Measurements from ENCODE around the gene CFAP77.

CFAP77 gene

DNA sequence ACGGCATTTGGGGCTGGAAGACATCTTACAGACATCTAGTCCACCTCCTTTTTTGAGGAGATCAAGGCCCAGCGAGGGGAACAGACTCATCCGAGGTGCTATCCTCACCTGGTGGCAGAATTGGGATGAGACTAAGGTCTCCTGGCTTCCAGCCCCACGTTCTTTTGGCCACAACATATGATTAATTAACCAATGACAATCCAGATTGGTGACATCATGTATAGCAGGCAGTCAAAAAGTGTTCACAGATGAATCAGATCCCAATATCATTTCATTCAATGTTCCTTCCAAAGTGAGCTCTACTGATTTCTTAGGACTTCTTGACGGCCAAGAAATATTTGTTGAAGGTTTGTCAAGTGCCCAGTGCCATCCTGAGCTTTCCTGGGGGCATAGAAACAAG lies 3.9 kb downstream of the CFAP77 start:
- TF ChIP-seq, protein P1, sequence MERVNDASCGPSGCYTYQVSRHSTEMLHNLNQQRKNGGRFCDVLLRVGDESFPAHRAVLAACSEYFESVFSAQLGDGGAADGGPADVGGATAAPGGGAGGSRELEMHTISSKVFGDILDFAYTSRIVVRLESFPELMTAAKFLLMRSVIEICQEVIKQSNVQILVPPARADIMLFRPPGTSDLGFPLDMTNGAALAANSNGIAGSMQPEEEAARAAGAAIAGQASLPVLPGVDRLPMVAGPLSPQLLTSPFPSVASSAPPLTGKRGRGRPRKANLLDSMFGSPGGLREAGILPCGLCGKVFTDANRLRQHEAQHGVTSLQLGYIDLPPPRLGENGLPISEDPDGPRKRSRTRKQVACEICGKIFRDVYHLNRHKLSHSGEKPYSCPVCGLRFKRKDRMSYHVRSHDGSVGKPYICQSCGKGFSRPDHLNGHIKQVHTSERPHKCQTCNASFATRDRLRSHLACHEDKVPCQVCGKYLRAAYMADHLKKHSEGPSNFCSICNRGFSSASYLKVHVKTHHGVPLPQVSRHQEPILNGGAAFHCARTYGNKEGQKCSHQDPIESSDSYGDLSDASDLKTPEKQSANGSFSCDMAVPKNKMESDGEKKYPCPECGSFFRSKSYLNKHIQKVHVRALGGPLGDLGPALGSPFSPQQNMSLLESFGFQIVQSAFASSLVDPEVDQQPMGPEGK (CRISPR knock-in tag; IDR thresholded peaks at IDR 0.05; ENCODE audit: borderline replicate concordance): no peak
- TF ChIP-seq ISL1 (CRISPR knock-in tag; IDR thresholded peaks at IDR 0.05): no peak
- no peak for TF ChIP-seq ZC3H10 (CRISPR knock-in tag; IDR thresholded peaks at IDR 0.05)
- TF ChIP-seq, protein P2, sequence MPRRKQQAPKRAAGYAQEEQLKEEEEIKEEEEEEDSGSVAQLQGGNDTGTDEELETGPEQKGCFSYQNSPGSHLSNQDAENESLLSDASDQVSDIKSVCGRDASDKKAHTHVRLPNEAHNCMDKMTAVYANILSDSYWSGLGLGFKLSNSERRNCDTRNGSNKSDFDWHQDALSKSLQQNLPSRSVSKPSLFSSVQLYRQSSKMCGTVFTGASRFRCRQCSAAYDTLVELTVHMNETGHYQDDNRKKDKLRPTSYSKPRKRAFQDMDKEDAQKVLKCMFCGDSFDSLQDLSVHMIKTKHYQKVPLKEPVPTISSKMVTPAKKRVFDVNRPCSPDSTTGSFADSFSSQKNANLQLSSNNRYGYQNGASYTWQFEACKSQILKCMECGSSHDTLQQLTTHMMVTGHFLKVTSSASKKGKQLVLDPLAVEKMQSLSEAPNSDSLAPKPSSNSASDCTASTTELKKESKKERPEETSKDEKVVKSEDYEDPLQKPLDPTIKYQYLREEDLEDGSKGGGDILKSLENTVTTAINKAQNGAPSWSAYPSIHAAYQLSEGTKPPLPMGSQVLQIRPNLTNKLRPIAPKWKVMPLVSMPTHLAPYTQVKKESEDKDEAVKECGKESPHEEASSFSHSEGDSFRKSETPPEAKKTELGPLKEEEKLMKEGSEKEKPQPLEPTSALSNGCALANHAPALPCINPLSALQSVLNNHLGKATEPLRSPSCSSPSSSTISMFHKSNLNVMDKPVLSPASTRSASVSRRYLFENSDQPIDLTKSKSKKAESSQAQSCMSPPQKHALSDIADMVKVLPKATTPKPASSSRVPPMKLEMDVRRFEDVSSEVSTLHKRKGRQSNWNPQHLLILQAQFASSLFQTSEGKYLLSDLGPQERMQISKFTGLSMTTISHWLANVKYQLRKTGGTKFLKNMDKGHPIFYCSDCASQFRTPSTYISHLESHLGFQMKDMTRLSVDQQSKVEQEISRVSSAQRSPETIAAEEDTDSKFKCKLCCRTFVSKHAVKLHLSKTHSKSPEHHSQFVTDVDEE (CRISPR knock-in tag; IDR thresholded peaks at IDR 0.05): no peak
- TF ChIP-seq ZNF70 (CRISPR knock-in tag; IDR thresholded peaks at IDR 0.05): no peak
- TF ChIP-seq RARB (CRISPR knock-in tag; IDR thresholded peaks at IDR 0.05): no peak
- TF ChIP-seq SNAI2 (CRISPR knock-in tag; IDR thresholded peaks at IDR 0.05): no peak
- TF ChIP-seq, protein P3, sequence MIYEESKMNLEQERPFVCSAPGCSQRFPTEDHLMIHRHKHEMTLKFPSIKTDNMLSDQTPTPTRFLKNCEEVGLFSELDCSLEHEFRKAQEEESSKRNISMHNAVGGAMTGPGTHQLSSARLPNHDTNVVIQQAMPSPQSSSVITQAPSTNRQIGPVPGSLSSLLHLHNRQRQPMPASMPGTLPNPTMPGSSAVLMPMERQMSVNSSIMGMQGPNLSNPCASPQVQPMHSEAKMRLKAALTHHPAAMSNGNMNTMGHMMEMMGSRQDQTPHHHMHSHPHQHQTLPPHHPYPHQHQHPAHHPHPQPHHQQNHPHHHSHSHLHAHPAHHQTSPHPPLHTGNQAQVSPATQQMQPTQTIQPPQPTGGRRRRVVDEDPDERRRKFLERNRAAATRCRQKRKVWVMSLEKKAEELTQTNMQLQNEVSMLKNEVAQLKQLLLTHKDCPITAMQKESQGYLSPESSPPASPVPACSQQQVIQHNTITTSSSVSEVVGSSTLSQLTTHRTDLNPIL (CRISPR knock-in tag; IDR thresholded peaks at IDR 0.05; ENCODE audit: low read depth): no peak
- no peak for TF ChIP-seq ESRRG (CRISPR knock-in tag; IDR thresholded peaks at IDR 0.05)
- TF ChIP-seq OSR1 (CRISPR knock-in tag; IDR thresholded peaks at IDR 0.05): no peak
- no peak for TF ChIP-seq CSDC2 (CRISPR knock-in tag; IDR thresholded peaks at IDR 0.05)
- no peak for TF ChIP-seq ZNF8 (CRISPR knock-in tag; IDR thresholded peaks at IDR 0.05)
- TF ChIP-seq, protein P4, sequence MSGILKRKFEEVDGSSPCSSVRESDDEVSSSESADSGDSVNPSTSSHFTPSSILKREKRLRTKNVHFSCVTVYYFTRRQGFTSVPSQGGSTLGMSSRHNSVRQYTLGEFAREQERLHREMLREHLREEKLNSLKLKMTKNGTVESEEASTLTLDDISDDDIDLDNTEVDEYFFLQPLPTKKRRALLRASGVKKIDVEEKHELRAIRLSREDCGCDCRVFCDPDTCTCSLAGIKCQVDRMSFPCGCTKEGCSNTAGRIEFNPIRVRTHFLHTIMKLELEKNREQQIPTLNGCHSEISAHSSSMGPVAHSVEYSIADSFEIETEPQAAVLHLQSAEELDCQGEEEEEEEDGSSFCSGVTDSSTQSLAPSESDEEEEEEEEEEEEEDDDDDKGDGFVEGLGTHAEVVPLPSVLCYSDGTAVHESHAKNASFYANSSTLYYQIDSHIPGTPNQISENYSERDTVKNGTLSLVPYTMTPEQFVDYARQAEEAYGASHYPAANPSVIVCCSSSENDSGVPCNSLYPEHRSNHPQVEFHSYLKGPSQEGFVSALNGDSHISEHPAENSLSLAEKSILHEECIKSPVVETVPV (CRISPR knock-in tag; IDR thresholded peaks at IDR 0.05): no peak
- TF ChIP-seq TCF4 (CRISPR knock-in tag; IDR thresholded peaks at IDR 0.05; ENCODE audit: borderline replicate concordance): no peak
- ATAC-seq: no peak

DNA sequence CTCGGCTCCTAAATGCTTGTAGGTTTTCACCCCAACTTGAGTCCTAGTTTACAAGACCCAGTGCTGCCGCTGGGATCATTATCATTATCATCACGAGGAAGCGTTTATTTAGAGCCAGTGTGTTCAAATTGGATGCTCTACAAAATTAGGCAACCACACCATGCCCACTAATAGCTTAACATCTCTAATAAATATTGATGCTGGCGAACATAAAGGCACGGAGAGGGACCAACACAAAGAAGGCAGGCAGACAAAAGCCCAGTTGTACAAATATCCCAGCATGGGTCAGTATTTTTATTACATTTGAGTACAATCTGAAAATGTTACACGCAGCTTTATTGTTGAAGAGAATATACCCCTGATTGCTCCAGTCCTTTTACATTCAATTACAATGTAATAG lies 4.7 kb downstream of the CFAP77 start:
- TF ChIP-seq SNAI2 (CRISPR knock-in tag; IDR thresholded peaks at IDR 0.05) (no peak), RARB (CRISPR knock-in tag; IDR thresholded peaks at IDR 0.05) (no peak), GLIS3 (CRISPR knock-in tag; IDR thresholded peaks at IDR 0.05) (no peak), PPARA (CRISPR knock-in tag; IDR thresholded peaks at IDR 0.05; ENCODE audit: borderline replicate concordance) (no peak), ZC3H10 (CRISPR knock-in tag; IDR thresholded peaks at IDR 0.05) (no peak), ZNF565 (CRISPR knock-in tag; conservative IDR thresholded peaks at IDR 0.05; ENCODE audit: low read depth) (no peak), ZNF8 (CRISPR knock-in tag; IDR thresholded peaks at IDR 0.05) (no peak), ESRRG (CRISPR knock-in tag; IDR thresholded peaks at IDR 0.05) (no peak), CSDC2 (CRISPR knock-in tag; IDR thresholded peaks at IDR 0.05) (no peak)
- TF ChIP-seq, protein P1 (CRISPR knock-in tag; IDR thresholded peaks at IDR 0.05; ENCODE audit: borderline replicate concordance): no peak
- TF ChIP-seq, protein P3 (CRISPR knock-in tag; IDR thresholded peaks at IDR 0.05; ENCODE audit: low read depth): no peak
- TF ChIP-seq, protein P5, sequence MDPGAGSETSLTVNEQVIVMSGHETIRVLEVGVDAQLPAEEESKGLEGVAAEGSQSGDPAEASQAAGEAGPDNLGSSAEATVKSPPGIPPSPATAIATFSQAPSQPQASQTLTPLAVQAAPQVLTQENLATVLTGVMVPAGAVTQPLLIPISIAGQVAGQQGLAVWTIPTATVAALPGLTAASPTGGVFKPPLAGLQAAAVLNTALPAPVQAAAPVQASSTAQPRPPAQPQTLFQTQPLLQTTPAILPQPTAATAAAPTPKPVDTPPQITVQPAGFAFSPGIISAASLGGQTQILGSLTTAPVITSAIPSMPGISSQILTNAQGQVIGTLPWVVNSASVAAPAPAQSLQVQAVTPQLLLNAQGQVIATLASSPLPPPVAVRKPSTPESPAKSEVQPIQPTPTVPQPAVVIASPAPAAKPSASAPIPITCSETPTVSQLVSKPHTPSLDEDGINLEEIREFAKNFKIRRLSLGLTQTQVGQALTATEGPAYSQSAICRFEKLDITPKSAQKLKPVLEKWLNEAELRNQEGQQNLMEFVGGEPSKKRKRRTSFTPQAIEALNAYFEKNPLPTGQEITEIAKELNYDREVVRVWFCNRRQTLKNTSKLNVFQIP (CRISPR knock-in tag; IDR thresholded peaks at IDR 0.05; ENCODE audit: borderline replicate concordance, low read depth): no peak
- TF ChIP-seq, protein P4 (CRISPR knock-in tag; IDR thresholded peaks at IDR 0.05): no peak
- ATAC-seq: no peak

Measured in SK-N-SH treated with all-trans-retinoic acid at 6 μM for 48 hours (cell line).